Measurements from ENCODE around the gene OR51B4.

DNA sequence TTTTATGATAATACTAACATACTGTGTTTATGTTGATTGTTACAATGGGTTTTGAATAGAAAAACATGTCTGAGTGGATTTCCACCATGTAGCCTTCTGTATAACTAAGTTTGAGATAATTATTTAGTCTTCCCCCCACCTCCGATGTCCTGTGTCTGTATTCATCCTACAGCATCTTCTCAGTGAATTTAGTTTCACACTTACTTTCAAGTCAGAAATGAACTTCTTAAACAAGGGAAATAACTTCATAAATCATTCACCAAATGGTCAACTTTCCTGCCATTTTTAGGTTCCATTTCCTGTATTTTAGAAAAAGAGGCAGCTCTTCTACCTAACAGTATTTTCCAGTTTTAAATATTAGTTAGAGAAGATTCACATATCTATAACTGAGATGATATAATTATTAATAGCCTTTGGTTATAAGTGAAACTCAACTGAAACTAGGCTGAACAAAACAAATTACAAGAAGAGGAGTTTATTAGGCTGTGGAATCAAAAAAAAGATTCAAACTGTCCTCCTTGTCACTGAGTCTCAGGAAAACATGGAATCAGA is 38.1 kb upstream of the OR51B4 start:
- TF ChIP-seq, protein P1, sequence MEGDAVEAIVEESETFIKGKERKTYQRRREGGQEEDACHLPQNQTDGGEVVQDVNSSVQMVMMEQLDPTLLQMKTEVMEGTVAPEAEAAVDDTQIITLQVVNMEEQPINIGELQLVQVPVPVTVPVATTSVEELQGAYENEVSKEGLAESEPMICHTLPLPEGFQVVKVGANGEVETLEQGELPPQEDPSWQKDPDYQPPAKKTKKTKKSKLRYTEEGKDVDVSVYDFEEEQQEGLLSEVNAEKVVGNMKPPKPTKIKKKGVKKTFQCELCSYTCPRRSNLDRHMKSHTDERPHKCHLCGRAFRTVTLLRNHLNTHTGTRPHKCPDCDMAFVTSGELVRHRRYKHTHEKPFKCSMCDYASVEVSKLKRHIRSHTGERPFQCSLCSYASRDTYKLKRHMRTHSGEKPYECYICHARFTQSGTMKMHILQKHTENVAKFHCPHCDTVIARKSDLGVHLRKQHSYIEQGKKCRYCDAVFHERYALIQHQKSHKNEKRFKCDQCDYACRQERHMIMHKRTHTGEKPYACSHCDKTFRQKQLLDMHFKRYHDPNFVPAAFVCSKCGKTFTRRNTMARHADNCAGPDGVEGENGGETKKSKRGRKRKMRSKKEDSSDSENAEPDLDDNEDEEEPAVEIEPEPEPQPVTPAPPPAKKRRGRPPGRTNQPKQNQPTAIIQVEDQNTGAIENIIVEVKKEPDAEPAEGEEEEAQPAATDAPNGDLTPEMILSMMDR (IDR thresholded peaks at IDR 0.05): no peak
- no peak for TF ChIP-seq POLR2AphosphoS5 (IDR thresholded peaks at IDR 0.05)

All from breast epithelium (tissue), 3 donors.